WTC11 (cell line): ENCODE data around the gene FHOD1. TPM values are rescaled to one million over a fixed set of nuclear protein-coding genes. Genes with fewer than 3 reads are reported as not detected.
A peak's percentile ranks its signal among the peaks of the same experiment; 100 is the strongest.

ENCODE experiments used
- ATAC-seq: fragments of 200-7000 bp; cut with Tn5 transposase; 2 replicates; pipeline ENCODE4 v1.10.0; 2021; ENCODE audit warnings: mild to moderate bottlenecking, moderate library complexity
- CTCF ChIA-PET: fragments of 300-600 bp; sonication (Branson Sonifier 250); formaldehyde crosslinking; loops from one replicate; lab custom pipeline; 2021; ENCODE audit warnings: antibody characterized with exemption; lab: Charles Lee
- POLR2A ChIA-PET: fragments of 350-600 bp; sonication (Branson Sonifier 250); formaldehyde crosslinking; loops from one replicate; lab custom pipeline; 2021; ENCODE audit warnings: antibody characterized with exemption; lab: Charles Lee
- DNase-seq: peaks from one replicate; pipeline ENCODE4 v3.0.0; 2021; ENCODE audit warnings: low spot score
- H3K27ac Mint-ChIP-seq: 2 replicates; pipeline ENCODE4 v1.8.0; 2021; ENCODE audit warnings: mixed read lengths
- H3K27me3 Mint-ChIP-seq: 2 replicates; pipeline ENCODE4 v1.8.0; 2021; ENCODE audit warnings: low read depth, mild to moderate bottlenecking, moderate library complexity, mixed read lengths
- H3K36me3 Mint-ChIP-seq: 2 replicates; pipeline ENCODE4 v1.8.0; 2021; ENCODE audit warnings: mixed read lengths
- H3K4me1 Mint-ChIP-seq: 2 replicates; pipeline ENCODE4 v1.8.0; 2022; ENCODE audit warnings: mixed read lengths
- H3K4me3 Mint-ChIP-seq: 2 replicates; pipeline ENCODE4 v1.8.0; 2021; ENCODE audit warnings: mild to moderate bottlenecking, moderate library complexity, mixed read lengths
- H3K9me3 Mint-ChIP-seq: 2 replicates; pipeline ENCODE4 v1.8.0; 2021; ENCODE audit warnings: mixed read lengths
- ATF6 ChIP-seq: sonication (generic); formaldehyde crosslinking; IDR thresholded peaks from 2 replicates; pipeline ENCODE4 v1.8.1; 2023; ENCODE audit warnings: mild to moderate bottlenecking, missing genetic modification reagents
- CREM ChIP-seq: sonication (generic); formaldehyde crosslinking; IDR thresholded peaks from 2 replicates; pipeline ENCODE4 v1.8.1; 2022; ENCODE audit warnings: mild to moderate bottlenecking, missing genetic modification reagents, moderate library complexity
- E2F5 ChIP-seq: sonication (generic); formaldehyde crosslinking; IDR thresholded peaks from 2 replicates; pipeline ENCODE4 v1.8.1; 2022; ENCODE audit warnings: mild to moderate bottlenecking, moderate library complexity, missing genetic modification reagents
- ESRRA ChIP-seq: sonication (generic); formaldehyde crosslinking; IDR thresholded peaks from 2 replicates; pipeline ENCODE4 v1.8.1; 2022; ENCODE audit warnings: mild to moderate bottlenecking, missing genetic modification reagents, borderline replicate concordance
- FOXP1 ChIP-seq: sonication (generic); formaldehyde crosslinking; IDR thresholded peaks from 2 replicates; pipeline ENCODE4 v1.8.0; 2022; ENCODE audit warnings: missing genetic modification reagents, mild to moderate bottlenecking, moderate library complexity, borderline replicate concordance
- GABPB1 ChIP-seq: sonication (generic); formaldehyde crosslinking; IDR thresholded peaks from 2 replicates; pipeline ENCODE4 v1.8.1; 2023; ENCODE audit warnings: mild to moderate bottlenecking, missing genetic modification reagents
- GTF2I ChIP-seq: fragments of 250-450 bp; sonication (Bioruptor Pico); conservative IDR thresholded peaks from 2 replicates; pipeline ENCODE4 v1.4.0; 2021; ENCODE audit warnings: mild to moderate bottlenecking
- HMGA2 ChIP-seq: fragments of 250-450 bp; sonication (Bioruptor Pico); IDR thresholded peaks from 2 replicates; pipeline ENCODE4 v1.4.0; 2021; ENCODE audit warnings: mild to moderate bottlenecking, moderate library complexity
- IRF1 ChIP-seq: sonication (generic); formaldehyde crosslinking; IDR thresholded peaks from 2 replicates; pipeline ENCODE4 v1.8.0; 2023; ENCODE audit warnings: missing genetic modification reagents
- IRF2 ChIP-seq: sonication (generic); formaldehyde crosslinking; IDR thresholded peaks from 2 replicates; pipeline ENCODE4 v1.8.0; 2022; ENCODE audit warnings: low read depth, missing genetic modification reagents, borderline replicate concordance
- NR3C1 ChIP-seq: sonication (generic); formaldehyde crosslinking; conservative IDR thresholded peaks from 2 replicates; pipeline ENCODE4 v1.8.1; 2023; ENCODE audit warnings: low read depth, mild to moderate bottlenecking, missing genetic modification reagents
- SMAD3 ChIP-seq: sonication (generic); formaldehyde crosslinking; IDR thresholded peaks from 2 replicates; pipeline ENCODE4 v1.8.0; 2022; ENCODE audit warnings: missing genetic modification reagents, mild to moderate bottlenecking, borderline replicate concordance
- SMAD4 ChIP-seq: sonication (generic); formaldehyde crosslinking; IDR thresholded peaks from 2 replicates; pipeline ENCODE4 v1.8.0; 2022; ENCODE audit warnings: mild to moderate bottlenecking, missing genetic modification reagents
- SP1 ChIP-seq: sonication (generic); formaldehyde crosslinking; conservative IDR thresholded peaks from 2 replicates; pipeline ENCODE4 v1.8.1; 2022; ENCODE audit warnings: missing genetic modification reagents
- TEAD4 ChIP-seq: sonication (generic); formaldehyde crosslinking; IDR thresholded peaks from 2 replicates; pipeline ENCODE4 v1.8.0; 2022; ENCODE audit warnings: mild to moderate bottlenecking, missing genetic modification reagents
- ZNF232 ChIP-seq: sonication (generic); formaldehyde crosslinking; IDR thresholded peaks from 2 replicates; pipeline ENCODE4 v1.8.0; 2022; ENCODE audit warnings: mild to moderate bottlenecking, missing genetic modification reagents
- ZNF263 ChIP-seq: sonication (generic); formaldehyde crosslinking; IDR thresholded peaks from 2 replicates; pipeline ENCODE4 v1.8.1; 2022; ENCODE audit warnings: low read depth, mild to moderate bottlenecking, moderate library complexity, missing genetic modification reagents
- ZNF317 ChIP-seq: sonication (generic); formaldehyde crosslinking; IDR thresholded peaks from 2 replicates; pipeline ENCODE4 v1.8.1; 2023; ENCODE audit warnings: low read depth, mild to moderate bottlenecking, moderate library complexity, missing genetic modification reagents, borderline replicate concordance
- total RNA-seq: library from RNA; stranded (reverse); gene quantifications from 3 replicates; pipeline ENCODE4 v1.2.3, GENCODE V29; 2021
- TF ChIP-seq, protein P1 (sequence below): fragments of 250-450 bp; sonication (Bioruptor Pico); IDR thresholded peaks from 2 replicates; pipeline ENCODE4 v1.9.0; 2021; ENCODE audit warnings: mild to moderate bottlenecking
- TF ChIP-seq, protein P2 (sequence below): sonication (generic); formaldehyde crosslinking; IDR thresholded peaks from 2 replicates; pipeline ENCODE4 v1.8.1; 2022; ENCODE audit warnings: mild to moderate bottlenecking, missing genetic modification reagents, moderate library complexity, borderline replicate concordance
- TF ChIP-seq, protein P3 (sequence below): sonication (generic); formaldehyde crosslinking; IDR thresholded peaks from 2 replicates; pipeline ENCODE4 v1.8.1; 2022; ENCODE audit warnings: low read depth, mild to moderate bottlenecking, moderate library complexity, missing genetic modification reagents, borderline replicate concordance
- TF ChIP-seq, protein P4 (sequence below): sonication (generic); formaldehyde crosslinking; IDR thresholded peaks from 2 replicates; pipeline ENCODE4 v1.8.1; 2023; ENCODE audit warnings: mild to moderate bottlenecking, moderate library complexity, missing genetic modification reagents

The FHOD1 gene
- total RNA-seq, 1 experiment from 2014 or later, result 81.3 TPM

GRCh38 chr16:67229906-67230808 lies 17.1 kb downstream of the FHOD1 start (continued):
- TF ChIP-seq, protein P1, sequence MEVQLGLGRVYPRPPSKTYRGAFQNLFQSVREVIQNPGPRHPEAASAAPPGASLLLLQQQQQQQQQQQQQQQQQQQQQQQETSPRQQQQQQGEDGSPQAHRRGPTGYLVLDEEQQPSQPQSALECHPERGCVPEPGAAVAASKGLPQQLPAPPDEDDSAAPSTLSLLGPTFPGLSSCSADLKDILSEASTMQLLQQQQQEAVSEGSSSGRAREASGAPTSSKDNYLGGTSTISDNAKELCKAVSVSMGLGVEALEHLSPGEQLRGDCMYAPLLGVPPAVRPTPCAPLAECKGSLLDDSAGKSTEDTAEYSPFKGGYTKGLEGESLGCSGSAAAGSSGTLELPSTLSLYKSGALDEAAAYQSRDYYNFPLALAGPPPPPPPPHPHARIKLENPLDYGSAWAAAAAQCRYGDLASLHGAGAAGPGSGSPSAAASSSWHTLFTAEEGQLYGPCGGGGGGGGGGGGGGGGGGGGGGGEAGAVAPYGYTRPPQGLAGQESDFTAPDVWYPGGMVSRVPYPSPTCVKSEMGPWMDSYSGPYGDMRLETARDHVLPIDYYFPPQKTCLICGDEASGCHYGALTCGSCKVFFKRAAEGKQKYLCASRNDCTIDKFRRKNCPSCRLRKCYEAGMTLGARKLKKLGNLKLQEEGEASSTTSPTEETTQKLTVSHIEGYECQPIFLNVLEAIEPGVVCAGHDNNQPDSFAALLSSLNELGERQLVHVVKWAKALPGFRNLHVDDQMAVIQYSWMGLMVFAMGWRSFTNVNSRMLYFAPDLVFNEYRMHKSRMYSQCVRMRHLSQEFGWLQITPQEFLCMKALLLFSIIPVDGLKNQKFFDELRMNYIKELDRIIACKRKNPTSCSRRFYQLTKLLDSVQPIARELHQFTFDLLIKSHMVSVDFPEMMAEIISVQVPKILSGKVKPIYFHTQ (CRISPR knock-in tag), result no peak
- TF ChIP-seq IRF1 (CRISPR knock-in tag) (no peak), ESRRA (CRISPR knock-in tag) (no peak), SMAD4 (CRISPR knock-in tag) (no peak), ZNF263 (no peak), FOXP1 (CRISPR knock-in tag) (no peak), GTF2I (no peak), SP1 (CRISPR knock-in tag) (no peak), SMAD3 (CRISPR knock-in tag) (no peak)
- TF ChIP-seq, protein P2, sequence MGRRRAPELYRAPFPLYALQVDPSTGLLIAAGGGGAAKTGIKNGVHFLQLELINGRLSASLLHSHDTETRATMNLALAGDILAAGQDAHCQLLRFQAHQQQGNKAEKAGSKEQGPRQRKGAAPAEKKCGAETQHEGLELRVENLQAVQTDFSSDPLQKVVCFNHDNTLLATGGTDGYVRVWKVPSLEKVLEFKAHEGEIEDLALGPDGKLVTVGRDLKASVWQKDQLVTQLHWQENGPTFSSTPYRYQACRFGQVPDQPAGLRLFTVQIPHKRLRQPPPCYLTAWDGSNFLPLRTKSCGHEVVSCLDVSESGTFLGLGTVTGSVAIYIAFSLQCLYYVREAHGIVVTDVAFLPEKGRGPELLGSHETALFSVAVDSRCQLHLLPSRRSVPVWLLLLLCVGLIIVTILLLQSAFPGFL (CRISPR knock-in tag), result no peak
- TF ChIP-seq, protein P3, sequence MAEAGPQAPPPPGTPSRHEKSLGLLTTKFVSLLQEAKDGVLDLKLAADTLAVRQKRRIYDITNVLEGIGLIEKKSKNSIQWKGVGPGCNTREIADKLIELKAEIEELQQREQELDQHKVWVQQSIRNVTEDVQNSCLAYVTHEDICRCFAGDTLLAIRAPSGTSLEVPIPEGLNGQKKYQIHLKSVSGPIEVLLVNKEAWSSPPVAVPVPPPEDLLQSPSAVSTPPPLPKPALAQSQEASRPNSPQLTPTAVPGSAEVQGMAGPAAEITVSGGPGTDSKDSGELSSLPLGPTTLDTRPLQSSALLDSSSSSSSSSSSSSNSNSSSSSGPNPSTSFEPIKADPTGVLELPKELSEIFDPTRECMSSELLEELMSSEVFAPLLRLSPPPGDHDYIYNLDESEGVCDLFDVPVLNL (CRISPR knock-in tag), result no peak

DNA sequence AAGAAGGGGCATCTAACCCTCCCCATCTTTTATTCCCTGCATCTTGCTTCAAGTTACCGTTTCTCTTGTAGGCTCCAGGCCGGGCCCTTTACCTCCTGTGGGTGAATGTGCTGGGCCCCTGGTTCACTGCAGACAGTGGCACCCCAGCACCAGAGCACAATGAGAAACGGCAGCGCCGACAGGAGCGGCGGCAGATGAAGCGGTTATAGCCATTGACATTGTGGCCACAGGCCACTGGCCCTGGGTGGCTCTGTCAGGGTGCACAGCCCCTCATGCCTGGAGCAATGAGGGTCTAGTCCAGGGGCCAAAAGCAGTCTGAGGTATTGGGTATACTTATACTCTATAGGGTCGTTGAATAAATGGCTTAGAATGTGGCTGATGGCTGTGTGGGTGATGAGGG lies 18.4 kb downstream of the FHOD1 start:
- TF ChIP-seq, protein P4, sequence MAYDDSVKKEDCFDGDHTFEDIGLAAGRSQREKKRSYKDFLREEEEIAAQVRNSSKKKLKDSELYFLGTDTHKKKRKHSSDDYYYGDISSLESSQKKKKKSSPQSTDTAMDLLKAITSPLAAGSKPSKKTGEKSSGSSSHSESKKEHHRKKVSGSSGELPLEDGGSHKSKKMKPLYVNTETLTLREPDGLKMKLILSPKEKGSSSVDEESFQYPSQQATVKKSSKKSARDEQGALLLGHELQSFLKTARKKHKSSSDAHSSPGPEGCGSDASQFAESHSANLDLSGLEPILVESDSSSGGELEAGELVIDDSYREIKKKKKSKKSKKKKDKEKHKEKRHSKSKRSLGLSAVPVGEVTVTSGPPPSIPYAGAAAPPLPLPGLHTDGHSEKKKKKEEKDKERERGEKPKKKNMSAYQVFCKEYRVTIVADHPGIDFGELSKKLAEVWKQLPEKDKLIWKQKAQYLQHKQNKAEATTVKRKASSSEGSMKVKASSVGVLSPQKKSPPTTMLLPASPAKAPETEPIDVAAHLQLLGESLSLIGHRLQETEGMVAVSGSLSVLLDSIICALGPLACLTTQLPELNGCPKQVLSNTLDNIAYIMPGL (CRISPR knock-in tag), result no peak
- TF ChIP-seq ZNF317 (no peak), ZNF232 (CRISPR knock-in tag) (no peak), NR3C1 (CRISPR knock-in tag) (no peak), E2F5 (CRISPR knock-in tag) (no peak), ATF6 (CRISPR knock-in tag) (no peak), CREM (CRISPR knock-in tag) (no peak), GABPB1 (CRISPR knock-in tag) (no peak), TEAD4 (no peak), HMGA2 (CRISPR knock-in tag) (no peak), IRF2 (CRISPR knock-in tag) (no peak), GTF2I (no peak)
- no peak overlapping the region for H3K27ac Mint-ChIP-seq
- ChIA-PET POLR2A (no interaction called here), CTCF (interaction anchor here (0.9 to 2.8 kb wide), 2 partner anchors 74 to 268 kb away, joined by 4 to 13 read pairs; partner anchors contain the start of gene CES3)
- H3K4me3 Mint-ChIP-seq, result peak overlapping the region; percentile 97
- H3K36me3 Mint-ChIP-seq, result peaks cover 32% of the 10 kb centered on the region
- ATAC-seq, result no peak
- H3K27me3 Mint-ChIP-seq, result peaks cover 18% of the 10 kb centered on the region
- no peaks in the 10 kb centered on the region for H3K9me3 Mint-ChIP-seq
- H3K4me1 Mint-ChIP-seq, result peaks cover 15% of the 10 kb centered on the region
- no peak for DNase-seq
